D341Med (cell line): ENCODE data around the gene ACTR6.
A peak's percentile ranks its signal among the peaks of the same experiment; 100 is the strongest.
"Not testable (repeated sequence)": the region's sequence is repeated elsewhere in the genome, so short reads cannot be mapped to it uniquely, and the experiment has no call there.

Experiments
- DNase-seq: peaks from one replicate; pipeline ENCODE4 v3.0.0; 2012; ENCODE audit warnings: low spot score

The ACTR6 gene

GRCh38 chr12:100200463-100201181 is at the start of gene ACTR6:
Gene ACTR6 (plus strand): TSS chr12:100200815. CDS start chr12:100200852, 37 bp downstream.
- peak; percentile 92 for DNase-seq

GRCh38 chr12:100151769-100152168 is 48.8 kb upstream of the ACTR6 start:
- DNase-seq, result no peak

GRCh38 chr12:100153131-100153530 is 47.5 kb upstream of the ACTR6 start:
- no peak for DNase-seq

DNA sequence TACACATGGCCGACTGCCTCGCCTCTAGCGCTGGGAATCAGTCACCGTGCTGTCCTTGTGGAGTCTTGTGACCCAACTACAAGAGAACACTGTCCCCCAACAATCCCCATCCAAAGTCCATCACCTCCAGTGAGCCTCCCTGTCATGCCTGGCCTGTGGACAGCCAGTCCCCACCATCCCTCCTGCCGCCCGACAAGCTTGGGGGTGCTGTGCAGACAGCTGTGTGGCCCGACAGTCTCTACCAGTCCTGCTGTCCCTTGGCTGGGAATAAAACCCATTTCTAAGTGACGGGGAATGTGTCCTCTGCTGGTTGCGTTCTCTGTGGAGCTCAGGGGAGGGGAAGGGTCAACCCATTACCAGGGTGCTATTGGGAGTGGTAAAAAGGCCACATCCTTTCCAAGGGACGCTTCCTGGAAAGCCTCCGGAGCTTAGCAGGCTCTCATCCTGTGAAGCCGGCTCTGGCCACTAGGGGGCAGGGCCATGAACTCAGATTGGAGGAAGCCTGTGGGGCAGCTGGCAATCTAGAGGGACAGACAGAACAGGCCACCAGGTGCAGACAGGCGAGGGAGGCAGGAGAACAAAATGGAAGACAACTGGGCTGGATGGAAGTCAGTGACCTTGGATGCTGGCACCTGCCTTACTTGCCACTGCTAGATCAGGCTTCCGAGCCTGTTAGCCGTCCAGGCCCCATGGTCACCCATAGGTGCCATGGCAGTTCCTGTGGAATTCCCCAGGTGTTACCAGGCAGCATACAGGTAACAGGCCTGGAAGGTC is 46.0 kb upstream of the ACTR6 start:
- DNase-seq, result peak; percentile 72

DNA sequence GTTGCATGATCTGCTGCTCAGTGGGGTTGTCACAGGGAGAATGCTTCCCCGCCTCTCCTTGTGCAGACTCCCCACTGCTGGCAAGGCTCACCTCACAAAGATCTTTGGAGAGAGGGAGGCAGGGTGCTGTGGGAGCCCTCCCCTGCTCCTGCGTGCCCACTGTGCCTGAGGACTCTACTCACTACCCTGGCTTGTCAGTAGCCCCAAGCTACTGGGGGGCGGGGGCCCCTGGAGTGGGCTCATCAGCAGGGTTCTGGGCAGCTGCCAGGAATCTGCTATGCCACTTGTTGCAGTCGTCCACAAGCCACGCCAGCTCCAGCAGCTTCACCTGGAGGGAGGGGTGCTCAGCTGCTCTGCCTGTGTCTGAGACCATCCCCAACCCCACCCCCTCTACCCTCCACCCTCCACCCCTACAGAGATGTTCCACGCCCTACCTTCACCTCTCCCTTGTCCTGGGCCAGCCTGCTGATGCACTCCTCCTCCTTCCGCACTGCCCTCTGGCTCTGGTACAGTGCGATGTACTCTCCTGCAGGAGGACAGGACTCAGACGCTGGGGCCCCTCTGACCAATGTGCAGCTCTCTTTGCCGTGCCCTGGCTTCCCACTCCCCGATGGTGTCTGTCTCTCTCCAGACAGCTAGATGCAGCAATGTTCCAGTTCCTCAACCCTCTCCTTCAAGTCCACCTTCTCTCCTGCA is 43.7 kb upstream of the ACTR6 start:
- no peak for DNase-seq

- no peak for DNase-seq
Observed at GRCh38 chr12:100157427-100157821, 43.2 kb upstream of the ACTR6 start.

GRCh38 chr12:100158535-100158934 is 42.1 kb upstream of the ACTR6 start:
- DNase-seq, result no peak

DNA sequence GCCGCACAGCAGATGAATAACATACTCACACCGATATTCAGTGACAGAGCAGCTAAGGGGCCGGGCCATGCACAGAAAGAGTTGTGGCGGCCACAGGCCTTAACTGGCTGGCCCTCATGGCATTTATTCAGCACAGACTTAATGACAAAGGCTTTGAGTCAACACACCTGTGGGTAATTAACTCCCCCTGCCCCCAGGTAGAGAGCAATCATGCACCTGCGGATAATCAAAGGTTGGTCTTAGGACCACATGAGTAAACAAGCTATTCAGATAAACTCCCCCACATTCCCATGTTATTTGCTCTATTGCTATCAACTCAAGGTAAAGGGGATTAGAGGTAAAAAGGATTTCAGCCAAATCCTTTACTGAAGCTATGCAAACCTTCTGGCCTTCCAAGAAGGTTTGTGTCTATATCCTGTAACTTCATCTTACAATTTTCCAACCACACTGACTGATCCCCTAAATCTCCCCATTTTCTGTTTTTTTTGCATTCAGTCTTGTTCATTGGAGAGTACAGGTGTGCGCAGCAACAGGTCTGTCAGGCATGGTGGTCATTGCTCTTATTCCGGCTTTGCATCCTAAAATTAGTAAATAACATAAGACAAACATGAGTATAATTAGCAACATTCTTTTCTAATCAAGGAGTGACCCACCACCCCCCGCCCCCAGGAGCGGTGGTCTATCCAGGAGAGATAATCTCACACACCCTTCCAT is 41.1 kb upstream of the ACTR6 start:
- no peak for DNase-seq

DNA sequence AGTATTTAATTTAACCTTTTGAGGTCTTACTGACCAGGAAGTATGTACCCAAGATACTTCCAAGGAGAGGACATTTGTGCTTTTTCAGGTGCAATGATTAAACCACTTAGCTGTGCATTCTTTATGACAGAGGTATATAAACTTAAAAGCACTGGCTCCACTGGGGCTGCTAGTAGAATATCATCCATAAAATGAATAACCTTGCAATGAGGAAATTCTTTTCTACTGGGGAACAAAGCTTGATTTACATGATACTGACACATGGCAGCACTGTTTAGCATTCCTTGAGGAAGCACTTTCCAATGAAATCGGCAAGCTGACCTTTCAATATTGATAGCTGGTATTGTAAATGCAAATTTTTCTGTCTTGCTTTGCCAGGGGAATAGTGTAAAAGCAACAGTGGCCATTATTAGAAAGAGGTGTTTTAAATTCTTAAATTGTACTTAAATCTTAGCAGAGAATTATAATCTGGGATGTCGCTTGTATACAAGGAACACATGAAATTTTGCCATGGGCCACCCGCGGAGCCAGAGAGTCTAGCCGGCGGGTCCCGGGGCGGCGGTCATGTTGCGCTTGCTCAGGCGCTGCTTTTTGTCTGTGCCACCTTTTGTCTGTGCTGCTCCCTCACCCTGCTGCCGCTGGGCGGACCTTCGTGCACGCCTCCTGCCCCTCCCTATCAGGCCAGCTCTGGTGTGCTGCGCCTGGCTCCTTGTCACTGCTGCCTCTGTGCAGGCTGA is 37.0 kb upstream of the ACTR6 start:
- DNase-seq, result peak; percentile 92

- DNase-seq, result no peak
Observed at GRCh38 chr12:100164153-100164704, 36.4 kb upstream of the ACTR6 start.

DNA sequence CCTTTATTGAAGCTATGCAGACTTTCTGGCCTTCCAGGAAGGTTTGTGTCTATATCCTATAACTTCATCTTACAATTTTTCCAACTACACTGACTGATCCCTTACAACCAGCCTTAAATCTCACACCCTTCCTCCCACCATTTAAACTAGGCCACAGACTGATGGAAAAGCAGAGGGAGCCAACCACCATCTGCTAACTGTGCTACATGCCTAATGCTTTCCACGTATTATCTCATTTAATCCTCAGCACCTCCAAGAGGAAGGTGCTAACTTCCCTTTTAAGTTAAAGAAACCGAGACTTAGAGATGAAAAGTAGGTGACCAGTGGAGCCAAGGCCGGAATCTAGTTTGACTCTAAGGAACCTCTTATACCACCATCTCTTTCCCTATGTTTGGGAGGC is 35.3 kb upstream of the ACTR6 start:
- DNase-seq, result no peak

- no peak for DNase-seq
Observed at GRCh38 chr12:100166232-100166631, 34.4 kb upstream of the ACTR6 start.

- no peak for DNase-seq
Observed at GRCh38 chr12:100168562-100168961, 32.1 kb upstream of the ACTR6 start.

- no peak for DNase-seq
Observed at GRCh38 chr12:100169345-100169744, 31.3 kb upstream of the ACTR6 start.

- DNase-seq, result no peak
Observed at GRCh38 chr12:100170313-100170858, 30.2 kb upstream of the ACTR6 start.

GRCh38 chr12:100171248-100171647 is 29.4 kb upstream of the ACTR6 start:
- no peak for DNase-seq

DNA sequence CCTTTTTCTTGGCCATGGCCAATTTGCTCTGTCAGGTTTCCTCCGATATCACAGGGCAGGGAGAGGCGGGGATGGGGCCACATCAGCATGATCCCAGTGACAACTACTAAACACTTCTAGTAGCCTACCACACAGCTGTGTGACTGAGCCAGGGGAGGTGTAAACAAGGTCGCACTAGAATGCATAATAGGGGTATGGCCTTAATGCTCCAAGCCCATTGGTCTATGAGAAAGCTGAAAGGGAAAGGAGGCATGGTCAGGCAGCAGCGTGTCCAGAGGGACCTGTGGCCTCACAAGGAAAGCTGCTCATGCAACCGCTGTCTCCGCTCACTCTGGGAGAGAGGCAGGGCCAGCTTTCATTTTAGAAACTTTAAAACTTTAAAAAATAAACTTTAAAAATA is 27.5 kb upstream of the ACTR6 start:
- no peak for DNase-seq

GRCh38 chr12:100174495-100174894 is 26.1 kb upstream of the ACTR6 start:
- DNase-seq, result no peak

GRCh38 chr12:100176493-100176892 is 24.1 kb upstream of the ACTR6 start:
- not testable (repeated sequence) for DNase-seq

GRCh38 chr12:100179252-100179651 is 21.4 kb upstream of the ACTR6 start:
- DNase-seq, result no peak

GRCh38 chr12:100184549-100185145 is 16.0 kb upstream of the ACTR6 start:
- no peak for DNase-seq
